ENCODE results near the gene DAPK1. TPM values are rescaled to one million over a fixed set of nuclear protein-coding genes. Genes with fewer than 3 reads are reported as not detected.

Gene DAPK1
- total RNA-seq, 4 donors from 2014 or later: 14.5 to 28.3 (median 20.7) TPM

DNA sequence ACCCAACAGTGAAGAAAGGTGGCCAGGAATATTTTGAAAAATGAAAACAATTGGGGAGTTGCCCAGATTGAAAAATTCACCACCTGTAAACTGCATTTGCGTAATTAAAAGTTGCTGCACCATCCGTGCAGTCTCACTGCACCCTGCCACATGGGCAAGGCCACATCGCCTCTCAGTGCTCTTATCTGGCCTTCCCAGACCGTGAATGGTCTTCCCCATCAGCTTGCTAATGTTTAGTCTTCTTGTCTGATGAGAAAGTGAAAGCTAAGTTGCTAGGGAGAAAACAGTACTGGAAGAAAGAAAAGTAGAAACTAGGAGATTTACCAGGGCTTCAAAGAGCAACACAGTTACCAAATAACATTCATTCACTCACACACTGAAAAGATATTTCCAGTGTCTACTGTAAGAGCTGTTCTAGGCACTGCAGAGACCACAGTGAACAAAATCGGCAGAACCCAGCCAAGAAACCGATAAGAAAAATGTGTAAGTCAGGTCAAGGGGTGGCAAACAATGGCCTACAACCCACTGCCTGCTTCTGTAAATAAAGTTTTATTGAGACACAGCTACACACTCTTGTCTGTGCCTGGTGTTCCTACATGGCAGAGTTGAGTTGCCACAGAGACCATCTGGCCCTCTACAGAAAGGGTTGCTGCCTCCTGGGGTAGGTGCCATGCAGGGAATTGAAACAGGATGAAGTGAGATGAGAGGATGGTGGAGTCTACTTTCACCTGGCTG is 177.1 kb downstream of the DAPK1 start:
- no peaks in the 10 kb centered on the region for H3K27me3 ChIP-seq
- H3K36me3 ChIP-seq: no peaks in the 10 kb centered on the region
- in situ Hi-C loops (cut with MboI; ENCODE audit: low pct_ligation_motif_present in 1 of 4, low pct_unique_long_range_greater_than_20kb in 1 of 4, low sequenced_read_pairs in 3 of 4): loop anchor here (5.0 to 25.0 kb wide), 7 partner anchors 138 to 1338 kb away; partner anchors contain the start of gene S1PR3 (in 1 of the 4)
- TF ChIP-seq EP300 (IDR thresholded peaks at IDR 0.05; ENCODE audit: low read depth): no peak
- TF ChIP-seq, protein P1, sequence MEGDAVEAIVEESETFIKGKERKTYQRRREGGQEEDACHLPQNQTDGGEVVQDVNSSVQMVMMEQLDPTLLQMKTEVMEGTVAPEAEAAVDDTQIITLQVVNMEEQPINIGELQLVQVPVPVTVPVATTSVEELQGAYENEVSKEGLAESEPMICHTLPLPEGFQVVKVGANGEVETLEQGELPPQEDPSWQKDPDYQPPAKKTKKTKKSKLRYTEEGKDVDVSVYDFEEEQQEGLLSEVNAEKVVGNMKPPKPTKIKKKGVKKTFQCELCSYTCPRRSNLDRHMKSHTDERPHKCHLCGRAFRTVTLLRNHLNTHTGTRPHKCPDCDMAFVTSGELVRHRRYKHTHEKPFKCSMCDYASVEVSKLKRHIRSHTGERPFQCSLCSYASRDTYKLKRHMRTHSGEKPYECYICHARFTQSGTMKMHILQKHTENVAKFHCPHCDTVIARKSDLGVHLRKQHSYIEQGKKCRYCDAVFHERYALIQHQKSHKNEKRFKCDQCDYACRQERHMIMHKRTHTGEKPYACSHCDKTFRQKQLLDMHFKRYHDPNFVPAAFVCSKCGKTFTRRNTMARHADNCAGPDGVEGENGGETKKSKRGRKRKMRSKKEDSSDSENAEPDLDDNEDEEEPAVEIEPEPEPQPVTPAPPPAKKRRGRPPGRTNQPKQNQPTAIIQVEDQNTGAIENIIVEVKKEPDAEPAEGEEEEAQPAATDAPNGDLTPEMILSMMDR (IDR thresholded peaks at IDR 0.05): no peak
- TF ChIP-seq POLR2AphosphoS5 (IDR thresholded peaks at IDR 0.05): no peak
- TF ChIP-seq POLR2A (IDR thresholded peaks at IDR 0.05): no peak
- WGBS, 2 donors (ENCODE audit: low coverage in 1 of 2): 70 to 73% methylated on average over 3 to 6 of the region's 6 CpGs
- no peak for DNase-seq
- H3K4me3 ChIP-seq: no peak overlapping the region
- no peak overlapping the region for H3K27ac ChIP-seq
- H3K9me3 ChIP-seq: no peaks in the 10 kb centered on the region
- intact Hi-C loops (cut with DNase I; ENCODE audit: low total_unique reads): no loop called here
- H3K4me1 ChIP-seq: peaks cover 0 to 5% (median 0%) of the 10 kb centered on the region in 4 donors

DNA sequence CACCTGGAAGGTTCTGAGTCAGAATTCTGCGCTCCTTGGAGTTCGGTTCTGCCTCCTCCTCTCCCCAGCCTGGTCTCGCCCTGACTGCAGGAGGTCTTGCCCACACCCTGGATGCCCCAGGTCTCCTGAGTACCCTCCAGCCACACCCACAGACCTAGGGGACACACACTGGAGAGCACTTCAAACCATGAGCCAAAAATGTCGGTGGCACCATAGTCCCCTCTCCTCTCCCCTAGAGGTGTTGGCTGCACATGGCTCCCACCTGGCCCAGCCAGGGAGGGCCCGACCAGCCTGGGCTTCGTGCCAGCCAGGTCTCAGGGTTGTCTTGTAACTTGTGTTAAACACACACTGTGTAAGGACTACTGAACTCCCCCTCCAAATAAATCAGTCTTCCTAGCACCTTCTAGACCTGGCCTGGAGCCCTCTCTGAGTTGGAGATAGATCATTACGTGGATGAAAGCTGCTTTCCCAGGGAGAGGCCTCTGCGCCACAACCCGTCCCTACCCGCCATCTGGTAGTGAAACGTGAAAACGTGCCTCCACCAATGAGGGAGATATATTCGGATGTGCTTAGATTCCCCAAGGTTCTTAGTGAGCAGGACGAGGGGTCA is 178.3 kb downstream of the DAPK1 start:
- no peaks in the 10 kb centered on the region for H3K36me3 ChIP-seq
- no peak overlapping the region for H3K4me3 ChIP-seq
- H3K4me1 ChIP-seq: peaks cover 0 to 5% (median 0%) of the 10 kb centered on the region in 4 donors
- intact Hi-C loops (cut with DNase I; ENCODE audit: low total_unique reads) (no loop called here), in situ Hi-C loops (cut with MboI; ENCODE audit: low pct_ligation_motif_present in 1 of 4, low pct_unique_long_range_greater_than_20kb in 1 of 4, low sequenced_read_pairs in 3 of 4) (loop anchor here (5.0 to 25.0 kb wide), 6 partner anchors 136 to 1336 kb away; partner anchors contain the start of gene S1PR3 (in 1 of the 4))
- WGBS, 2 donors (ENCODE audit: low coverage in 1 of 2): 84 to 100% methylated on average over 2 to 14 of the region's 14 CpGs
- TF ChIP-seq POLR2A (IDR thresholded peaks at IDR 0.05) (no peak), EP300 (IDR thresholded peaks at IDR 0.05; ENCODE audit: low read depth) (no peak), POLR2AphosphoS5 (IDR thresholded peaks at IDR 0.05) (no peak)
- TF ChIP-seq, protein P1 (IDR thresholded peaks at IDR 0.05): no peak
- no peak for DNase-seq
- no peak overlapping the region for H3K27ac ChIP-seq
- H3K27me3 ChIP-seq: no peaks in the 10 kb centered on the region
- no peaks in the 10 kb centered on the region for H3K9me3 ChIP-seq

DNA sequence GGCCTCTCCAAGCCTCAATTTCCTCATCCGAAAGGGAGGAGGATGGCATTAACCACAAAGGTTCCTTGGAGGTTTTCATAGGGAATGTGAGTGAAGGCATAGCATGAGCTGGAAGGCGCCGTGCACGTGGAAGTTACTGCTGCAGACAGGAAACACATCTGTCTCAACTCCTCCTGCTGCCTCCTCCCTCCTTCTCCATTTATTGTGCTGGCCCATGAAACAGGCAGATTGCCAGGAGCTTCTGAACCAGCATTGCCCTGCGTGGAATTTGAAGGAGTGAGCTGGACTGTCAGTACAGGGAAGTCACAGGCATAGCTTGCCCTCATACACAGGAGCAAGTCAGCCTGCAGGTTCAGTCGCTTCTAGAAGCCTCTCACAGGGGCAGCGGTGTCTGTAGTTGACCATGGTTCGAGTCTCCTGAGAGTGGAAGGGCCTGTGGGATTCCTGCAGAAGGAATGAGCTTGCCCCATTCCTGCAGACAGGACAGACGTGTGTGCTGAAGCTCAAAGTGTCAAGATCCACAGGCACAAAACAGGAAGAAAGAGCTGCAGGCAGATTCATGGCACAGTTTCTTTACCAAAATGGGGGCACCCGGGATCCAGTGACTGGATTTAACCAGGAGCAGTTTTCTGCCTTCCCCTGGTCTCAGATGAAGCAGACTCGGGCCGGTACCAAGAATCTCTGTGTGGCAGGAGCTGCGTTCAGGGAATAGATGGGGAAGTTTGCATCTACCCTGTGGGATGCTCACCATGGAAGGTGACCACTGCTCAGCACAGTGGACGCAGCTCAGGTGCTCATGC is 179.5 kb downstream of the DAPK1 start:
- Histone ChIP-seq H3K27ac (no peak overlapping the region), H3K27me3 (no peaks in the 10 kb centered on the region), H3K9me3 (no peaks in the 10 kb centered on the region), H3K4me3 (no peak overlapping the region), H3K36me3 (no peaks in the 10 kb centered on the region), H3K4me1 (peaks cover 0 to 5% (median 0%) of the 10 kb centered on the region in 4 donors)
- TF ChIP-seq, protein P1 (IDR thresholded peaks at IDR 0.05): no peak
- TF ChIP-seq POLR2A (IDR thresholded peaks at IDR 0.05) (no peak), POLR2AphosphoS5 (IDR thresholded peaks at IDR 0.05) (no peak), EP300 (IDR thresholded peaks at IDR 0.05; ENCODE audit: low read depth) (no peak)
- intact Hi-C loops (cut with DNase I; ENCODE audit: low total_unique reads): no loop called here
- in situ Hi-C loops (cut with MboI; ENCODE audit: low pct_ligation_motif_present in 1 of 4, low pct_unique_long_range_greater_than_20kb in 1 of 4, low sequenced_read_pairs in 3 of 4): loop anchor here (5.0 to 25.0 kb wide), 6 partner anchors 135 to 1335 kb away; partner anchors contain the start of gene S1PR3 (in 1 of the 4)
- 72% methylated on average over 14 of the region's 14 CpGs; no CpG with 5 or more reads in 1 of the 2 donors for WGBS, 2 donors (ENCODE audit: low coverage in 1 of 2)
- no peak for DNase-seq

Data from transverse colon (tissue), 4 donors.